H1 (cell line): ENCODE data around the gene SLC18A3. TPM values are rescaled to one million over a fixed set of nuclear protein-coding genes. Genes with fewer than 3 reads are reported as not detected.

Source experiments
- CTCF ChIA-PET: fragments of 300-600 bp; sonication (Branson Sonifier 250); formaldehyde crosslinking; loops from one replicate; lab custom pipeline; 2021; ENCODE audit not compliant: partially characterized antibody; lab: Charles Lee
- POLR2A ChIA-PET: fragments of 300-600 bp; sonication (Branson Sonifier 250); formaldehyde crosslinking; loops from one replicate; lab custom pipeline; 2021; ENCODE audit warnings: inconsistent platforms; ENCODE audit not compliant: partially characterized antibody; lab: Charles Lee
- DNase-seq, 2 experiments: peaks; one replicate each; pipeline versions ENCODE4 v3.0.0 to v3.0.0-alpha.2; 2010 to 2022; ENCODE audit warnings: low spot score in 2 of 2, low read depth in 1 of 2, mixed read lengths in 1 of 2
- FAIRE-seq: peaks from 2 replicates; lab custom pipeline; 2011; peaks lifted over from hg19 to GRCh38; lab: Jason Lieb, UNC
- H2AFZ ChIP-seq: 2 replicates; pipeline ENCODE4 v1.8.1; 2012; ENCODE audit warnings: low read length, inconsistent platforms
- H2AK5ac ChIP-seq: 2 replicates; pipeline ENCODE4 v1.6.1; 2013; ENCODE audit warnings: low read depth, low read length
- H2BK120ac ChIP-seq: replicated peaks from 2 replicates; pipeline ENCODE3; 2013; ENCODE audit warnings: low read depth, low read length, inconsistent platforms
- H2BK12ac ChIP-seq: 2 replicates; pipeline ENCODE4 v1.6.1; 2013; ENCODE audit warnings: low read depth, low read length
- H2BK15ac ChIP-seq: 2 replicates; pipeline ENCODE4 v1.6.1; 2013; ENCODE audit warnings: low read length
- H2BK20ac ChIP-seq: 2 replicates; pipeline ENCODE4 v1.6.1; 2013; ENCODE audit warnings: low read length
- H2BK5ac ChIP-seq: 2 replicates; pipeline ENCODE4 v1.6.1; 2013; ENCODE audit warnings: low read depth, low read length
- H3K14ac ChIP-seq: 2 replicates; pipeline ENCODE4 v1.6.1; 2013; ENCODE audit warnings: inconsistent platforms; ENCODE audit not compliant: insufficient read length
- H3K18ac ChIP-seq: 2 replicates; pipeline ENCODE4 v1.6.1; 2013; ENCODE audit warnings: low read length; ENCODE audit errors: extremely low read depth
- H3K23ac ChIP-seq: 2 replicates; pipeline ENCODE4 v1.6.1; 2013; ENCODE audit warnings: inconsistent platforms; ENCODE audit not compliant: insufficient read length
- H3K23me2 ChIP-seq: 2 replicates; pipeline ENCODE4 v1.6.1; 2013; ENCODE audit warnings: low read depth, low read length
- H3K27ac ChIP-seq: 2 replicates; pipeline ENCODE4 v1.6.1; 2011; ENCODE audit warnings: low read depth, low read length, inconsistent platforms
- H3K27me3 ChIP-seq, 4 experiments: replicated peaks in 1 of 4; 1 replicate in 1 of 4; 2 replicates in 3 of 4; pipeline versions ENCODE4 v1.6.1 to v1.8.1; 2011 to 2013; ENCODE audit warnings: low read length in 3 of 4, mild to moderate bottlenecking in 3 of 4, inconsistent platforms in 2 of 4, mixed read lengths in 2 of 4, moderate library complexity in 1 of 4; ENCODE audit not compliant: control insufficient read depth in 3 of 4, insufficient read depth in 3 of 4; ENCODE audit errors: extremely low read depth in 1 of 4
- H3K36me3 ChIP-seq, 4 experiments: 2 replicates each; pipeline versions ENCODE4 v1.6.1 to v1.8.1; 2011 to 2013; ENCODE audit warnings: mild to moderate bottlenecking in 4 of 4, low read length in 3 of 4, moderate library complexity in 2 of 4, control low read depth in 1 of 4, inconsistent platforms in 1 of 4; ENCODE audit not compliant: insufficient read depth in 4 of 4, control insufficient read depth in 2 of 4
- H3K4ac ChIP-seq: replicated peaks from 2 replicates; pipeline ENCODE3; 2013; ENCODE audit warnings: low read length, low read depth, mixed read lengths, inconsistent platforms; ENCODE audit not compliant: insufficient read length
- H3K4me1 ChIP-seq, 4 experiments: replicated peaks in 1 of 4; 1 replicate in 1 of 4; 2 replicates in 3 of 4; pipeline versions ENCODE4 v1.6.1 to v1.8.1; 2011 to 2013; ENCODE audit warnings: low read length in 3 of 4, inconsistent platforms in 2 of 4, mixed read lengths in 1 of 4; ENCODE audit not compliant: insufficient read depth in 4 of 4, control insufficient read depth in 3 of 4
- H3K4me2 ChIP-seq, 2 experiments: 2 replicates each; pipeline versions ENCODE4 v1.6.1 to v1.8.1; 2011 to 2013; ENCODE audit warnings: low read depth in 2 of 2, low read length in 2 of 2, control low read depth in 1 of 2, inconsistent platforms in 1 of 2, mild to moderate bottlenecking in 1 of 2; ENCODE audit not compliant: insufficient read depth in 1 of 2
- H3K4me3 ChIP-seq, 4 experiments: fragments of 200-600, 300-600 bp in 1 of 4; sonication (generic), shearing (Covaris generic), sonication (Bioruptor Twin) in 1 of 4; 2 replicates each; pipeline versions ENCODE4 v1.5.1 to v1.8.1; 2011 to 2016; ENCODE audit warnings: low read length in 4 of 4, low read depth in 3 of 4, control low read depth in 2 of 4, inconsistent platforms in 2 of 4, mild to moderate bottlenecking in 2 of 4, mixed read lengths in 1 of 4, moderate library complexity in 1 of 4; ENCODE audit not compliant: insufficient read depth in 2 of 4; ENCODE audit errors: extremely low read depth in 1 of 4
- H3K56ac ChIP-seq: replicated peaks from 2 replicates; pipeline ENCODE3; 2013; ENCODE audit warnings: low read depth, mild to moderate bottlenecking, mixed read lengths, low read length, inconsistent platforms; ENCODE audit not compliant: insufficient read length
- H3K79me1 ChIP-seq: 2 replicates; pipeline ENCODE4 v1.6.1; 2013; ENCODE audit warnings: low read depth, low read length, control low read depth
- H3K79me2 ChIP-seq, 2 experiments: 2 replicates each; pipeline versions ENCODE4 v1.6.1 to v1.8.1; 2012 to 2013; ENCODE audit warnings: low read length in 2 of 2, mild to moderate bottlenecking in 2 of 2, inconsistent platforms in 1 of 2; ENCODE audit not compliant: insufficient read depth in 2 of 2, control insufficient read depth in 1 of 2
- H3K9ac ChIP-seq, 4 experiments: replicated peaks in 1 of 4; 1 replicate in 1 of 4; 2 replicates in 3 of 4; pipeline versions ENCODE4 v1.6.1 to v1.8.1; 2011 to 2013; ENCODE audit warnings: low read depth in 3 of 4, low read length in 3 of 4, control low read depth in 2 of 4, mild to moderate bottlenecking in 2 of 4, moderate library complexity in 2 of 4, inconsistent platforms in 1 of 4; ENCODE audit errors: extremely low read depth in 1 of 4
- H3K9me3 ChIP-seq, 2 experiments: 2 replicates each; pipeline versions ENCODE4 v1.6.1 to v1.8.1; 2012 to 2013; ENCODE audit warnings: mild to moderate bottlenecking in 2 of 2, moderate library complexity in 2 of 2, control low read depth in 1 of 2, inconsistent platforms in 1 of 2, low read depth in 1 of 2, low read length in 1 of 2, mixed read lengths in 1 of 2; ENCODE audit not compliant: insufficient read depth in 2 of 2
- H4K20me1 ChIP-seq, 2 experiments: replicated peaks in 1 of 2; 2 replicates each; pipeline versions ENCODE3 to v1.8.1; 2011 to 2013; ENCODE audit warnings: inconsistent platforms in 2 of 2, low read length in 2 of 2, mild to moderate bottlenecking in 1 of 2; ENCODE audit not compliant: insufficient read depth in 2 of 2, control insufficient read depth in 1 of 2
- H4K5ac ChIP-seq: 2 replicates; pipeline ENCODE4 v1.6.1; 2013; ENCODE audit warnings: low read length, low read depth, mixed read lengths, inconsistent platforms; ENCODE audit not compliant: insufficient read length
- H4K8ac ChIP-seq: 2 replicates; pipeline ENCODE4 v1.8.0; 2013; ENCODE audit warnings: mild to moderate bottlenecking, moderate library complexity, low read length, inconsistent platforms; ENCODE audit not compliant: insufficient read depth; ENCODE audit errors: extremely low read depth
- H4K91ac ChIP-seq: replicated peaks from 2 replicates; pipeline ENCODE3; 2013; ENCODE audit warnings: low read length, mixed read lengths, inconsistent platforms; ENCODE audit not compliant: insufficient read length
- CHD1 ChIP-seq: IDR thresholded peaks from 2 replicates; pipeline ENCODE4 v1.6.1; 2012; ENCODE audit warnings: low read depth, low read length, improper control_type of control experiment
- CHD2 ChIP-seq: IDR thresholded peaks from 2 replicates; pipeline ENCODE4 v1.6.1; 2012; ENCODE audit warnings: low read length, improper control_type of control experiment
- CTBP2 ChIP-seq: IDR thresholded peaks from 2 replicates; pipeline ENCODE4 v1.7.0; 2011; ENCODE audit warnings: borderline replicate concordance, mild to moderate bottlenecking, moderate library complexity, mixed read lengths, low read length; ENCODE audit not compliant: insufficient read depth, insufficient read length
- FOSL1 ChIP-seq: IDR thresholded peaks from 2 replicates; pipeline ENCODE4 v1.6.1; 2011; ENCODE audit warnings: mild to moderate bottlenecking, low read depth, low read length, moderate library complexity; ENCODE audit not compliant: insufficient read depth
- GABPA ChIP-seq: IDR thresholded peaks from 2 replicates; pipeline ENCODE4 v1.6.1; 2011; ENCODE audit warnings: mild to moderate bottlenecking, low read length, moderate library complexity, borderline replicate concordance; ENCODE audit not compliant: insufficient read depth
- HDAC2 ChIP-seq, 2 experiments: fragments of 300-600 bp in 1 of 2; sonication (generic) in 1 of 2; IDR thresholded peaks; 2 replicates each; pipeline ENCODE4 v1.6.1; 2011 to 2012; ENCODE audit warnings: low read depth in 2 of 2, low read length in 2 of 2, mild to moderate bottlenecking in 2 of 2, moderate library complexity in 2 of 2, borderline replicate concordance in 1 of 2, inconsistent platforms in 1 of 2
- KDM1A ChIP-seq: fragments of 200-600, 300-600 bp; sonication (generic); IDR thresholded peaks from 2 replicates; pipeline ENCODE4 v1.7.1; 2016; ENCODE audit warnings: mild to moderate bottlenecking, low read length, borderline replicate concordance
- RXRA ChIP-seq: IDR thresholded peaks from 2 replicates; pipeline ENCODE4 v1.6.1; 2011; ENCODE audit warnings: low read depth, mild to moderate bottlenecking, low read length, moderate library complexity; ENCODE audit not compliant: insufficient read depth
- SP1 ChIP-seq: IDR thresholded peaks from 2 replicates; pipeline ENCODE4 v1.6.1; 2011; ENCODE audit warnings: low read depth, low read length
- TAF1 ChIP-seq: IDR thresholded peaks from 2 replicates; pipeline ENCODE4 v1.6.1; 2011; ENCODE audit warnings: mild to moderate bottlenecking, low read depth, low read length
- TBP ChIP-seq: IDR thresholded peaks from 2 replicates; pipeline ENCODE4 v1.6.1; 2011; ENCODE audit warnings: low read depth, low read length, improper control_type of control experiment
- WGBS, 2 experiments: shearing (Covaris generic) in 1 of 2; methylation state at CpG; one replicate each; pipeline versions ENCODE4 v1.1.6 to v1.1.7; 2013 to 2015; ENCODE audit warnings: low lambda C conversion rate in 2 of 2, mixed read lengths in 2 of 2, inconsistent platforms in 1 of 2, low coverage in 1 of 2, missing lambda C conversion rate in 1 of 2; ENCODE audit not compliant: insufficient replicate concordance in 2 of 2, insufficient coverage in 1 of 2, insufficient read length in 1 of 2; ENCODE audit errors: extremely low coverage in 1 of 2, missing lambda C conversion rate in 1 of 2; 5-methylcytosine and 5-hydroxymethylcytosine counted together
- polyA plus RNA-seq, 7 experiments: library from polyadenylated mRNA; depleted of rRNA in 3 of 7; stranded (reverse) in 5 of 7; unstranded in 2 of 7; fragments of >200 nt in 5 of 7; fragments of 200-250 nt in 2 of 7; gene quantifications; 1 replicate in 5 of 7; 2 replicates in 1 of 7; 4 replicates in 1 of 7; pipeline versions ENCODE4 v1.2.1 to v1.2.3, GENCODE V29; 2011 to 2013; ENCODE audit warnings: missing spikeins in 2 of 7, mixed read lengths in 2 of 7
- total RNA-seq: library from RNA; stranded (reverse); fragmentation: NEBNext Ultra II Directional; extraction: Animal tissue kit (Norgen Biotek cat#: 25700); gene quantifications from 2 replicates; pipeline ENCODE4 v1.2.1, GENCODE V29; 2021

Gene SLC18A3
- total and polyA plus RNA-seq, 2 of the 8 experiments (the other 6 are each of a cell fraction or from before 2014, with no cell fraction given): 0.17 TPM; not detected in 1

DNA sequence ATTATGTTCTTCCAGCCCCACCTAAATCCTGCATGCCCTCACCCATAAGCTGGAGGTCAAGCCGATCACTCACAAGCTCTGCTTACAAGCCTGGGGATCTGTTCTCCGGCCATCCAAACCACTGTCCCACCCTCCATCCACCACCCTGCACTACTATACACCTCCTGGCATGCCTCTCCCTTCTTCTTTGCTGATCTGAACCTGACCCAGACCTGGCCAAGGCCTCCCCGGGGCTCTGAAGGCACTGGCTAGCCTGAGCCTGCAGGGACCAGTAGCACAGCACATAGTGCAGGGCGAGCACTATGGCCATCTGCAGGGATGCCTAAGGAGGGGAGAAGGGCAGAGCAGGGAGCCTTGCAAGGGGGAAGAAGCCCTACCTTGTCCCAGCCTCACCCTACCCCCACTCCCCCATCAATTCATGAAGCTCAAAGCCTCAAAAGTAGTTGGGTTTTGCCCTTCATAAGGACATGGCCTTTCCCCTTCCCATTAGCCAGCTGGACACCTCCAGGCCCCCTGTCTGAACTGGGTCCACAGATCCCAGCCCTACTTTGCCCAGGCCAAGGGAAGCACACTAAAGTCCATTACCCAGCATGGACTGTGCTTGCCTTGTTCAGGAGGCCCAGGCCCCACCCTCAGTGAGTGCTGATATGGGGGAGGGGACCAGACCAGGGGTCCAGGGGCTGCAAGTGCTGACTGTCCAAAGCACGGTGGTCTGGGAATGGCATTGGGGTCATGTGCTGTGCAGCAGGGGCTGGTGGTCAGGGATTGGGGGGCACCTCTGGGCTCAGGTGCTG is 33.3 kb downstream of the SLC18A3 start:
- FAIRE-seq (no peak), DNase-seq (no peak)
- Histone ChIP-seq H3K4me2 (no peak overlapping the region), H3K4me1 (no peaks in the 10 kb centered on the region), H3K56ac (no peak overlapping the region), H2AK5ac (no peak overlapping the region), H2BK120ac (no peak overlapping the region), H4K20me1 (no peaks in the 10 kb centered on the region), H3K9ac (no peak overlapping the region), H3K9me3 (no peaks in the 10 kb centered on the region), H3K79me2 (no peaks in the 10 kb centered on the region), H4K8ac (no peak overlapping the region; the same call in 1 of the 2 replicates), H2BK20ac (no peak overlapping the region), H3K36me3 (no peaks in the 10 kb centered on the region), H3K23me2 (no peaks in the 10 kb centered on the region), H3K4ac (no peak overlapping the region)
- 81% methylated on average over 5 of the region's 5 CpGs; no CpG with 5 or more reads in 1 of the 2 experiments for WGBS, 2 experiments
- TF ChIP-seq TAF1 (no peak), CHD1 (no peak), SP1 (no peak), CHD2 (no peak), KDM1A (no peak), GABPA (no peak), HDAC2 (IDR thresholded peaks at IDR 0.05; ENCODE audit: borderline replicate concordance in 1 of 2, low read depth in 2 of 2, low read length in 2 of 2) (no peak), TBP (no peak), CTBP2 (no peak), FOSL1 (no peak), RXRA (no peak)
- TF ChIP-seq, all 59 proteins: peak for 0
- H3K4me3 ChIP-seq: no peak overlapping the region
- no peak overlapping the region for H2BK15ac ChIP-seq
- no peak overlapping the region for H4K5ac ChIP-seq
- ChIA-PET POLR2A (no interaction called here), CTCF (interaction anchor here (1.0 to 2.1 kb wide), 8 partner anchors 10 to 102 kb away, joined by 3 to 5 read pairs (median 3); no protein-coding TSS in a partner anchor)
- no peak overlapping the region for H3K14ac ChIP-seq
- no peak overlapping the region for H3K23ac ChIP-seq
- H3K27ac ChIP-seq: no peak overlapping the region
- no peak overlapping the region for H3K18ac ChIP-seq
- H3K27me3 ChIP-seq: no peaks in the 10 kb centered on the region; a peak in 1 of 7 replicates
- no peak overlapping the region for H2BK5ac ChIP-seq
- H3K79me1 ChIP-seq: 0 out of 2 replicates have a peak, but pooled peaks cover 2% of the 10 kb centered on the region
- H2BK12ac ChIP-seq: no peak overlapping the region
- H2AFZ ChIP-seq: no peak overlapping the region
- no peak overlapping the region for H4K91ac ChIP-seq
